Testis (tissue), 2 donors: ENCODE measurements around the gene LRRC8D.

ENCODE experiments used
- POLR2A ChIP-seq: fragments of 450-650 bp; IDR thresholded peaks from one replicate; pipeline ENCODE4 v1.6.1; 2017; ENCODE audit warnings: antibody characterized with exemption, mild to moderate bottlenecking, moderate library complexity
- TF ChIP-seq, protein P1 (sequence below), 3 experiments: fragments of 450-650 bp in 2 of 3; fragments of 200-600 bp in 1 of 3; sonication (generic) in 1 of 3; IDR thresholded peaks; one replicate each; pipeline ENCODE4 v1.5.1; 2016 to 2019; ENCODE audit warnings: antibody characterized with exemption in 3 of 3, mild to moderate bottlenecking in 2 of 3, moderate library complexity in 1 of 3

DNA sequence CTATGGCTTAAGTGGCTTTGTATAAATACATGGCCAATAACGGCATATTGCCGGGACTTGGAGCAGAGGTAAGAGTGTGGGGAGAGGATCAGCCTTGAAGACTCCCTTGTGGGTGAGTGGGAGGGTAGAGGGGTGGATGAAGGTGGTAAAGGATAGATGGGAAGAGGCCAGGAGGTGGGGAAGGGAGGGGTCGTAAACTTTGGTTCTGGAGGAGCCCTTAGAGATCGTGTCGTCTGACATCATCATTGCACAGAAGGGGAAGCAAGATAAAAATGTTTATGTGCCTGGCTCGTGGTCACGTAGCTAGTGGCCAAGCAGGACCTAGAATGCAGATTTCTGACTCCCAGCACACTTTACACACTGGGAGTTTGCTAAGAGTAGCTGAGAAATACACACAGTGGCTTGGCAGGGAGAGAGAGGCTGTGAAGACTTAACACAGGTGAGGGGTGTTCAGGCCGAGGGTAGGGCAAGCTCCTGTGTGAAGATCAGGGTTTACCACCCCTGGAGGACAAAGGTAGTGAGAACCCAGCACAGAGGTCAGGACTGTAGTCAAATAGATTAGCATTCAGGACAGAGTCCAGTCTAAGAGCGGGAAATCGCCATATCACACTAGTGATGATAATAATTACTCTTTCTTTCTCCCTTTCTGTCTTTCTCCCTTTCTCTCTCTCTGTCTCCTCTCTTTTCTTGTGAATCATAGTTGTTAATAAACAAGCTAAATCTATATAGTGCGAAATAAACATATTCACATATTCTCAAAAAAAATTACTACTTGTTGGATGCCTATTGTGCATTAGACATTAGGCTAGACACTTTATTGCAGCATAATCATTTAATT lies 75.5 kb downstream of the LRRC8D start:
- TF ChIP-seq POLR2A, result no peak
- TF ChIP-seq, protein P1, sequence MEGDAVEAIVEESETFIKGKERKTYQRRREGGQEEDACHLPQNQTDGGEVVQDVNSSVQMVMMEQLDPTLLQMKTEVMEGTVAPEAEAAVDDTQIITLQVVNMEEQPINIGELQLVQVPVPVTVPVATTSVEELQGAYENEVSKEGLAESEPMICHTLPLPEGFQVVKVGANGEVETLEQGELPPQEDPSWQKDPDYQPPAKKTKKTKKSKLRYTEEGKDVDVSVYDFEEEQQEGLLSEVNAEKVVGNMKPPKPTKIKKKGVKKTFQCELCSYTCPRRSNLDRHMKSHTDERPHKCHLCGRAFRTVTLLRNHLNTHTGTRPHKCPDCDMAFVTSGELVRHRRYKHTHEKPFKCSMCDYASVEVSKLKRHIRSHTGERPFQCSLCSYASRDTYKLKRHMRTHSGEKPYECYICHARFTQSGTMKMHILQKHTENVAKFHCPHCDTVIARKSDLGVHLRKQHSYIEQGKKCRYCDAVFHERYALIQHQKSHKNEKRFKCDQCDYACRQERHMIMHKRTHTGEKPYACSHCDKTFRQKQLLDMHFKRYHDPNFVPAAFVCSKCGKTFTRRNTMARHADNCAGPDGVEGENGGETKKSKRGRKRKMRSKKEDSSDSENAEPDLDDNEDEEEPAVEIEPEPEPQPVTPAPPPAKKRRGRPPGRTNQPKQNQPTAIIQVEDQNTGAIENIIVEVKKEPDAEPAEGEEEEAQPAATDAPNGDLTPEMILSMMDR (IDR thresholded peaks at IDR 0.05), result no peak
